22Rv1 (cell line): Measurements from ENCODE around the gene ASCC1.

Source experiments
- H3K27ac ChIP-seq: fragments of 450-650 bp; 2 replicates; pipeline ENCODE4 v1.5.1; 2017
- CTCF ChIP-seq: fragments of 450-650 bp; IDR thresholded peaks from 2 replicates; pipeline ENCODE4 v1.5.1; 2017; ENCODE audit warnings: mild to moderate bottlenecking
- ZFX ChIP-seq: fragments of 450-650 bp; IDR thresholded peaks from 2 replicates; pipeline ENCODE4 v1.6.1; 2017; ENCODE audit warnings: antibody characterized with exemption, borderline replicate concordance

The ASCC1 gene

GRCh38 chr10:72206511-72207229 lies 9.4 kb downstream of the ASCC1 start:
- H3K27ac ChIP-seq, result no peak overlapping the region
- TF ChIP-seq ZFX (no peak), CTCF (no peak)

GRCh38 chr10:72204724-72205123 lies 11.4 kb downstream of the ASCC1 start:
- no peak for TF ChIP-seq CTCF
- TF ChIP-seq ZFX, result no peak
- no peak overlapping the region for H3K27ac ChIP-seq

GRCh38 chr10:72204296-72204695 lies 11.8 kb downstream of the ASCC1 start:
- TF ChIP-seq CTCF (no peak), ZFX (no peak)
- H3K27ac ChIP-seq, result no peak overlapping the region

GRCh38 chr10:72201293-72201692 lies 14.8 kb downstream of the ASCC1 start:
- H3K27ac ChIP-seq, result no peak overlapping the region

GRCh38 chr10:72200883-72201282 lies 15.2 kb downstream of the ASCC1 start:
- TF ChIP-seq CTCF, result no peak
- TF ChIP-seq ZFX, result no peak
- H3K27ac ChIP-seq, result no peak overlapping the region

More at GRCh38 chr10:72201293-72201692, 14.8 kb downstream of the ASCC1 start:
- TF ChIP-seq ZFX, result no peak
- no peak for TF ChIP-seq CTCF

GRCh38 chr10:72194949-72195348 lies 21.1 kb downstream of the ASCC1 start:
- TF ChIP-seq CTCF (no peak), ZFX (no peak)

GRCh38 chr10:72186982-72187330 lies 29.1 kb downstream of the ASCC1 start:
- H3K27ac ChIP-seq, result no peak overlapping the region
- no peak for TF ChIP-seq CTCF
- no peak for TF ChIP-seq ZFX

More at GRCh38 chr10:72194949-72195348, 21.1 kb downstream of the ASCC1 start:
- H3K27ac ChIP-seq, result no peak overlapping the region
